CD4-positive, alpha-beta T cell treated with Interleukin-4 for 4 hours (primary cell): ENCODE measurements around the gene CPNE5.

ENCODE experiments used
- DNase-seq: peaks from one replicate; pipeline ENCODE4 v3.0.0-alpha.2; 2020

CPNE5 gene

DNA sequence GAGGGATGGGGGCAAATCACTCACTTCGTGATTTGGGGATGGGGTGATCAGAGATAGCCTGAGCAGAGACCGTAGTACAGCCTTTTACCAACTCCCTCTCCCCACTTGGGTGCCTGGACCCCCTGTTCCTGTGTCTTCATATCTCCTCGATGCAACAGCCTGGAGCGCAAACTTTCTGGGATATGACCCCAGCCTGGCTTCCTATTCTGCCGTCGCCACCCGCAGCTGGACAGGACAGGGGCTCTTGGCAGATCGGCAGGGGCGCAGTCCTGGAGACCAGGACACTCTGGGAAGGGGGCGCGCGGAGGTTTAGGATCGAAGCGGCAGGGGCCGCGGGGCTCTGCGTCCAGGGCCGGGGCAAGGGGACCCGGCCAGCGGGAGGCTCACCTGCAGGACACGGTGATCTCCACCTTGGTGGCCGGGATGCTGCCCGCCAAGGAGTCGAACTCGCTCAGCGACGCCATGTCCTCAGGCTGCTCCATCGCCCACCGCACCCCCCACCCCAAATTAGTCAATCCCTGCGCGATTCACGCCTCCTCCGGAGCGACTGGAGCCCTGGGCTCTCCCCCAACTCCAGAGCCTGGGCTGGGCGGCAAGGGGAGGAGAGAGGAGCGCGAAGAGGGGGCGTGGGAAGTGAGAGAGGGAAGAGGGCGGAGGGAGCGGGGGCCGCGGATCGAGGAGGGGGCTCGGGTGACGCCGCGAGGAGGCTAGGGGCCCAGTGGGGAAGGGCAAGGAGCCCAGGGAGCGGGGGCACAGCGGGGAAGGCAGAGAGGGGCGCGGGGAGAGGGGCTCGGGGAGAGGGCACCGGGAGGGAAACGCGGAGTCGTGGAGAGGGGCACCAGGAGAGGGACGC is at the start of gene CPNE5:
Gene CPNE5 (minus strand): TSS at position 549 of the 853 bp plus-strand sequence. CDS start 67 bp downstream, at position 482.
- DNase-seq: no peak

DNA sequence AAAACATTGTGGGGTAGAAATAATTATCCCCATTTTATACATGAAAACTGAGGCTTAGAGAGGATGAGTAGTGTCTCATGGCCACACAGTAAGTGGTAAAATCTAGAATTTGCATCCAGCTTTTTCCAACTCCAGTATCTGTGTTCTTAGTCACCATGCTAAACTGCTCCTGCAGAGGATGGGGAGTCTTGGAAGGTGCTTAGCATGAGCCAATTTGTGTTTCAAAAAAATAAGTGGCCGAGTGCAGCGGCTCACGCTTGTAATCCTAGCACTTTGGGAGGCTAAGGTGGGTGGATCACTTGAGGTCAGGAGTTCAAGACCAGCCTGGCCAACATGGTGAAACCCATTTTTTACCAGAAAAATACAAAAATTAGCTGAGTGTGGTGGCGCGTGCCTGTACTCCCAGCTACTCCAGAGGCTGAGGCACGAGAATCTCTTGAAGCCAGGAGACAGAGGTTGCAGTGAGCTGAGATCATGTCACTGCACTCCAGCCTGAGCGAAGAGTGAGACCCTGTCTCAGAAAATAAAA is 48.9 kb upstream of the CPNE5 start:
- DNase-seq: no peak

DNA sequence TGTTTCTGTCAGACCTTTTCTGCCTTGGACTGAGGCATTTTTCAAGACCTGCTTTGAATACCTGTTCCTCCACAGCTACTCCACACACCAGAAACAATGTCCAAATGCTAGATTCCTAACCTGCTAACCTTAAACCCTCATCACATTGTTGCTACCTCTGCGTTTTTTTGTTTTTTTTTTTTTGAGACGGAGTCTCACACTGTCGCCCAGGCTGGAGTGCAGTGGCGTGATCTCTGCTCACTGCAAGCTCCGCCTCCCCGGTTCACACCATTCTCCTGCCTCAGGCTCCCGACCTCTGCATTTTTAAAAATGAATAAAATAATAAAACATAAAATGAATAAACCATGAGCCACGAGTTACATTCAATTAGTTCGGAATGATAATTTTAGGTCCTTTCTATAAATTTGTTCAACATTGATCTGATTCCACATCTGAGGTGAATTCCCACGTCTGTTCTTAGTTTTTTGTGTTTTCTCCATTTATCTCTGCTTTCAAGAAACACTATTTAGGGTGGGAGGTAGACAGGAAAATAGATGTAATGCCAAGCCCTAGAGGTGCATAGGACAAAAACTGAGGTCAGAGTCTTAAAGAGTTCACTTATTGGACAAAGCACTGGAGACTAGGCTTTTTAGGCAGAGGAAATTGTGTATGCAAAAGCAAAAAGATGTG is 47.8 kb upstream of the CPNE5 start:
- DNase-seq: no peak

DNA sequence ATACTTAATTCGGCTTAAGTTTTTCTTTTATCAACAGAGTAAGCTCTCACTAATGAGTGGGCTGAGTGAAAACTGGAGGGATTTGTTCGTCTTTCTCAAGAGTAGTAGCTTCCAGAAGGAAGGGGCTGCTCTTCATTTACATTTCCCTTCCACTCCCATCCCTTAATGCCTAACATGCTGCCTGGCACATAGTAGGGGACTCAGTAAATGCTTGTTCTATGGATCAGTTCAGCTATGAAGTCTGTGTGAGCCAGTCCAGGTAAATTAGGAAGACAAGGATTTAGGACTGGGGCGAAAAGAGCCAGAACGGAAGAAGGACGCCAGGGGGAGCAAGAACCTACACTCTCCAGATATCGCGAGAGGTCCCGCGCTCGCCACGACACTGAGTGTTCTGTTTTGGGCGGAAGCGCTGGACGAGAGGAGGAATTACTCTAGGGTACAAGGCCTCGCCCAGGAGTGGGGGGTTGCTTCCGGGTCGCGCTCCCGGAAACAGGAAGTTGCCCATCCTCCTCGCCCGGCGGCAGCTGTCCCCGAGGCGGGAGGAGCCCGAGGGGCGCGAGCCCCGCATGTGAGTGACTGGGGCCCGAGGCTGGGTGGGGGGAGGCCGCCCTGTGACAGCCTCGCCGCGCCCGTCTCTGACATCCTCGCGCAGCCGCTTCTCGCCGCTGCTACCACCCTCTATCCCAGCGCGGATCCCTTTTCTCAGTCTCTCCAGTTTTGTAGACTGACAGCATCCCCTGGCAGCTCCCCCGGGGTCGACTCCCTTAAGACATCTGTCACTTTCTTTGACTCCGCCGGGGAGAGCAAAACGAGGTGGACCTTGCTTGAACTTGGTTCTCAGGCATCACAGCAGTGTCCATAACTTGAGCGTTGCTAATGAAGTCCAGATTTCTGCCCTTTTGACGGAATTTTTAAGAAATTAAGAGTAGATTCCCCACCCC is 46.5 kb upstream of the CPNE5 start, which contains the start of gene C6orf89:
Gene C6orf89 (plus strand): TSS at position 492 of the 941 bp plus-strand sequence. CDS start 13,493 bp downstream, outside the sequence.
- peak; percentile 98 for DNase-seq

DNA sequence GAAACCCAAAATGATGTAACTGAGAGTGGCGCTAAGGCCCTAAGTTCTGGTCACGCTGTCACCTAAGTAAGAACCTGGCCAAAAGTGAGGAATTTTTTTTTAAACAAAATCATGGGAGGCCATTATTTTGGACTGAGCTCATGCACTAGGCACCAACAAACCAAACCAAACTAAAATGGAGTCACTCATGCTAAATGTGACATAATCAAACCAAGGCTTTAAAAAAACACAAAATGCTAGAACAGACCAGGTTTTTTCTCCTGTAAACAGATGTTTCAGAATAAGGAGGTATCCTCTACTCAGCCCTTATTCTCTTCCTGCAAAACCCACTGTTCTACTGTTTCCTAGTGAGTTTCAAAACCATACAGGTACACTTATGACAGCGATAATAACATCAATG is 45.4 kb upstream of the CPNE5 start:
- DNase-seq: no peak

DNA sequence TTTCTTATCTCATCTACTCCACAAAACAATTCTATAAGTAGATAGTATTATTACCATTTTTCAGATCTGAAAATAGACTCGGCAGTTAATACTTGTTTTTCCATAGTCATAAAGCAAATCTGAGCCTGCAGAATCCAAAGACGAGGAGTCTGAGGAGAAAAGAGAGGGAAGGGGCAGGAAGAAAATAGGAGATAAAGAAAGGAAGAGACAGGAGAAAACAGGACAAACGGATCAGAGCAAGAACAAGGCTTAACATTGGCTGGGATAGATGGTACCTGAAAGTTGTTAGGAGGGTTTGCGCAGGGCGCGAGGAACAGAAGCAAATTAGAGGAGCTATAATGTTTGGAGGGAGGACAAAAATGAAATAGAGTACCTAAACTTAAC is 36.0 kb upstream of the CPNE5 start:
- no peak for DNase-seq

DNA sequence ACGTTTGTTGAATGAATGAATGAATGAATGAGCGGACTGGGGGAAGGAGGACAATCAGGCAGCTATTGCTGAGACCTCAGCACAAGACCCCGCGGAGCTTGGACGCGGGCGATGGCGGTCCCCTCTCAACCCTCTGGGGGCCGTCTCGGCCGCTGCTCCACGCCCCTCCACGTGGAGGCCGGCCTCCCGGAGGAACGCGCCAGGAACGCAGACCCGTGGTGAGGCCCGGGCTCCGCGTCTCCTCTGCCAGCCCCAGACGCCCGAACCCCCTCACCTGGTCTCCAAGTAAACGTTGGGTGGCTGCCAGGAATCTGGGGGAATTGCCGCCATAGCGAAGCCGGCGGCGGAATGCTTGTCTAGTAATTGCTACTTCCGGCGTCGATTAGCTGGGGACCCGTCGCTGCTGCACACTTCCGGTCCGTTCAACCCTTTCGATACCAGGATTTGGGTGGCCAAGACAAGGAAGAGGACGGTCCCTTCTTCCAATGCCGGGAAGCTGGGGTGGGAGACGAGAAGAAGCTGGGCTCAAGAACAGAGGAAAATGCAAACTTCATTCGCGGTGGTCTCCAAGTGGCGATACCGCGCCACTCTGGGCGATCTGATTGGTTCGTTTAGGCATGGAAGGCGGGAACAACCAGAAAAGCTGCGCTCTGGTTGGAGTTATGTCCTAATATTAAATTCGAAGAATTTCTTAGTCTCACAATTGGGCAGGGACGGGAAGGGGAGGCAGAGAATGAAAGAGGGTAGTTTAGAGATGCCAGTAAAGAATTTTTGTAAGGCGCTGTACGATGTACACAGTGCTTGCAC is 35.4 kb upstream of the CPNE5 start, which contains the start of gene PPIL1:
Gene PPIL1 (minus strand): TSS at position 361 of the 807 bp plus-strand sequence. CDS start 31 bp downstream, at position 330.
- peak; percentile 87 for DNase-seq

DNA sequence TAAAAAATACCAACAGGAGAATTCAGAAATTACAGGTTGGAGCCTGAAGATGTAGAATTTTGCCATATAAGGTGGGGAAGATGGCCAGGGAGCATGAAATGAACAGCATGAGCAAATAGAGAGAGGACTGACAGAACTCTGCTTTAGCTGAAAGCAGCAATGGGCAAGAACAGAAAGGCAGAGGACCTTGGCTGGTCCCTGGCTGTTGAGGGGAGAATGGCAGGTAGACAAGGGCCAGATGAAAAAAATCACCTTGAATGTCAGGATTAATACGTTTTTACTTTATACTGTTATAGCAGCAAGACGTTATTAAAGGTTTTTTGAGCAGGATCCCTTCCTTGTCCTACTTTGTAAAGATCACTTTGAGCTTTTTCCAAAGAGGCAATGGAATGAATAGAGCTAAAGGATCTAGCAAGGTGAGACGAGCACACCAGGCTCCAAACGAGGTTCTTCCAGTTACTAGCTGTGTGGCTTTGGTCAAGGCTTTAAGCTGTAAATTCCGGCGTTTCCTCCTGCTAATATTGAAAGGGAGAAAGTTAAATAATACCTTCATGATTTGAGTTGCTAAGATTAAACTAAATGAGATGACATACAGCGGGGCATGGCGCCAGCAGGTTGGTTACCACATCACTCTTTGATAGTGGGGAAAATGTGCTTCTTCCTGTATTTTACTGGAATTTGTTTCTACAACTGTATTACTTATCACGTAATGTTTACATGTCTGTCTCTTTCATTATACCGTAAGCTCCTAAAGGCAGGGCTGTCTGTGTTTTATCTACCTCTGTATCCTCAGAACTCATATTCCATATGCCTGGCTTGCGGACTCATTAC is 34.6 kb upstream of the CPNE5 start:
- no peak for DNase-seq

DNA sequence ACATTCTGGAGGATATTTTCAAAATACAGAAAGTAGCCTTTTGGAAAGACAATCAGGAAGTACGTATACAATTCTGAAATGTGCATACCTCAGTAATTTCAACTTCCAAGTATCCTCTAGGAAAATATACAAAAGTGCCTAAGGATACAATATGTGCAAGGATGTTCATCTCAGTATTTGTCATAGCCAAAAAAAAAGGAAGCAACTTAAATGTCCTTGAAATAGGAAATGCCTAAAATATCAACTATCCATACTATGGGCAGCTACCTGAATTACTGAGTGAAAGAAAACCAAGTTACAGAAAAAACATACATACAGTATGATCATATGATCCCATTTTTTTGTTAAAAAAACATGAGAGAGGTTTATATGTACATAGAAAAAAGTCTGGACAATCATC is 33.9 kb upstream of the CPNE5 start:
- DNase-seq: no peak

DNA sequence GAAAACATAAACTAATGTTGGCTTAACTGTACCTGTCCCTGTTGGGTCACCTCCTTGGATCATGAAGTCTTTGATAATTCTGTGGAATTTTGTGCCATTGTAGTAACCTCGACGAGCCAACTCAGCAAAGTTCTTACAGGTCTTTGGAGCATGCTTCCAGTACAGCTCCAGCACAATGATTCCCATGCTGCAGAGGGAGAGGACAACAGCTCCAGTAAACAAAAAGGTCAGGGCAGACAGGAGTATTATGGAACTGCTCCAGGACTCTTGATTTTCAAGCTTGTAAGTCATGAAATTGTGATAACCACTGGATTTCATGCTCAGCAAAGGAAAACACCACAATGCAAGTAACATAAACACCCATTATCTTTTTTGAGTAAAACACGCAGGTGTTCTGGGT is 32.4 kb upstream of the CPNE5 start:
- DNase-seq: no peak

DNA sequence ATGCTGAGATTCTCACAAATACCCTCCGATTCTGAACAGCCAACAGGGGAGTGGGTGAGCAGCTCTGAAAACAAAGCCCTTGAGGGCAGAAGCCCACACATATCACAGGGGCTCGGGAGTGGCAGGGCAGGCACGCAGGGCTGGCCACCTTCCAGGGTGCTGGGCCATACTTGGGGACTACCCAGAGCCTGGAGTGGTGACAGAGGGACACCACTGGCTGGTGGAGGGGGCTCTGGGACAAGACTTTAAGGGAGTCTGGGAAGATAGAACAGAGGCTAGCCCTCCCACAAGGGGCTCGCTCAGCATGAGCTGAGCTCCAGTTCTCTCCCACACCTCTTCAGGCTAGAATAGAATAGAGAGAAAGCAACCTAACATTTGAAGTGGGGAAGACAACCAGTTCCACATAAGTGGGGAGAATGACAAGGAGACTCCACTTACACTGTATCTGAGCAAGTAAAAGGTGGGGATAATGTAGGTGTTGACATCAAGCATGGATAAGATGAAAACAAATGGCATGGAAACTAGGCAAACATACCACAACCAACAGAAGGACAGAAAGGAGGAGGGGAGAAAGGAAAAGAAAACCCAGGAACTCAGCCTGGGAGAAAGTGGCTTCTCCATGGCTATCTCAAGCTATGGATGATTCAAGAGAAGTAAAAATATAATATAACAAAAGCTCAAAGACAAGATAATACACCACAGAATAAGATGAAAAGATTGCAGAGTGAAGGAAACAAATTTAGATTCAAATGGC is 28.4 kb upstream of the CPNE5 start:
- no peak for DNase-seq

DNA sequence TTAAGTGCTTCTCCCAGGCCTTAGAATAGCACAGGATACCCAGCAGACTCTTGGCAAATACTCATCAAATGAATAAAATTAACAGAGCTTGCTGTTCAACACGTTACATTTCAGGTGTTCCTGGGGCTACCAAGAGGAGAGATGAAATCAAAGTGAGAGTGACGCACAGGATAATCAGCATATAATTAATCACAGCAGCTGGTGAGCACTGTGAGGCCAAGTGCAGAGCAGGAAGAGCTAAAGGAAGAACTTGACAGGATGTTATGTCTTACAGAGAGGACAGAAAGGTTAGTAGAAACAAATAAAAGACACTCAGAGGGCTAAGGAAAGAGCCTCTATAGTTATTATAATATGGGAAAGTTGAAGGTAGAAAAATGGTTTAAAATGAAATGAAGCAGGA is 26.6 kb upstream of the CPNE5 start:
- DNase-seq: peak; percentile 20

DNA sequence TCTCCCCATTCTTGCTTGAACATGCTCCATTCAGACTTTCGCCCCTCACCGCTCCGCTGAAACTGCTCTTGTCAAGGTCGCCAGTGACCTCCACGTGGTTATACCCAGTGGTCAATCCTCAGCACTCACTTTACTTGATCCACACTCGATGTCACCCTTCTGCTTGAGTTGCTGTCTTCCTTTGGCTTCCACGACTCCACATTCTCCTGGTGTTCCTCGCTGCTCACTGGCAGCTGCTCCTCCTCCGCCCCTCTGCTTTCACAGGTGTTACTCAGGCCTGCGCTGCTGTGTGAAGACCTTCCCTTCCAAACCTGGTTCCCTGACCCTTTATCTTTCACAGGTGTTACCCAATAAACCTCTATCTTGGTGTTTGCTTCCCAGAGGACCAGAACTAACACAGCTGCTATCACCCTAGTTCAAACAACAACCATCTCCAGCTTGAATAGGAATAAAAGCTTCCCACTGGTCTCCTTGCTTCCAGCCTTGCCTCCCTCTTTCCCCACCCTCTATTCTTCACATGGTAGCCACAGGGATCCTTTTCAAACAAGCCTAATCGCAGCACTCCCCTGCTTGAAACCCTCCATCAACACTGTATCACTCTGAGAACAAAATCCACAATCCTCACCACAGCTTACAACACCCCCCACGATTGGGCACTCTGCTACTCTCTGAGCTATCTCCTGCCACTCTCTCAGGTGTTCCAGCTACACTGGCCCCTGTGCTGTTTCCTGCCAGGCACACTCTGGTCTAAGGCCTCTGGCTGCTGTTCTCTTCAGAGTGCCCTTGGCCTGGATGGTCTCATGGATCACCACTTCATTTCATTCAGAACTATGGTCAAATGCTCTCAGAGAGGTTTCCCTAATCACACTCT is 24.7 kb upstream of the CPNE5 start:
- no peak for DNase-seq

DNA sequence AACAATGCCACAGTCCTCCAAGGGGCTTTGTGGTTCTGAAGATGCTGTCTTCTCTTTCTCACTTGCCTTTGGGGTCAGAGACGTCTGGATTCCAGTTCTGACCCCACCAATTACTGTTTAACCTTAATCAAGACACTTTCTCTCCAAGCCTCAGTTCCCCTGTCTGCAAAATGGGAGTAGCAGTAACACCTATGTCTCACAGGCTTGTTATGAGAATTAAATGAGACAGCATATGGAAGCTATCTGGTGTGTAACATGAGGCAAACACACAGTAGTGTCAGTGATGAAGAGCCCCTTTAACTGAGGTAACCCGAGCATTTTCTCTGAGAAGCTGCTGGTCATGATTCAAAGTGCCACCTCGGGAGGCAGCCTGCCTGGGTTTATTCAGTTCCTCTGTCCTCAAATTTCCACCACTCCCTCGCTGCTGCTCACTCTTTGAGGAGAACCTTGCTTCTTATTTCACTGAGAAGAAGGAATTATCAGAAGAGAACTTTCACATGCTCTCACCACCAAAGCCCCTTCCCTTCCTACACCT is 23.7 kb upstream of the CPNE5 start:
- no peak for DNase-seq

DNA sequence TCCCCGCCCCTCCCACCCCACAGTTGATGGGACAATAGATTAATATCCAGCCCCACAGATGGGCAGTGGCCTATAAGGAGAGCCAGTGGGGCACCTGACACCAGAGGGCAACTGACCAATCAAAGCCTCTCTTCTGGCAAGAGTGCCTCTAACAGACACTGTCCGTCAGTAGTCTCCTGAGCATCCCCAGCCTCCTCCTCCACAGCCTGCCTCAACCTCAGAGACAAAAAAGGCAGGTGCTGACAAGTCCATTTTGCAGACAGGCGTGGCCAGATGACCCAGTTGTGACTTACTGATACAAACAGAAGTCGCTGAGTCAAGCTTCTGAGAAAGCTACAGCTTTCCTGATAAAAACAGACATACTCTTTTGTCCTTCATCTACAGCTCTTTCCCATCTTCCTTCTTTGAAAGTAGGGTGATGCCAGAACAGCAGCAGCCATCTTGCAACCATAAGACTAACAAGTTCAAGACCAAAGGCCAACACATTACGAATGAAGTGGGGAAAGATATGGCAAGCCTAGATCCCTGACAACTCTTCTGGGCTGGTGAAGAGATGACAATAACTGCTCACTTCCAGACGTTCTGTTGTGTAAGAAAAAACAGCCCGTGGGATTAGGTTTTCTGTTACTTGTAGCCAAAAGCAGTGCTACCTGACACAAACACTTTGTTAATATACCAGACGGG is 23.1 kb upstream of the CPNE5 start:
- DNase-seq: no peak

DNA sequence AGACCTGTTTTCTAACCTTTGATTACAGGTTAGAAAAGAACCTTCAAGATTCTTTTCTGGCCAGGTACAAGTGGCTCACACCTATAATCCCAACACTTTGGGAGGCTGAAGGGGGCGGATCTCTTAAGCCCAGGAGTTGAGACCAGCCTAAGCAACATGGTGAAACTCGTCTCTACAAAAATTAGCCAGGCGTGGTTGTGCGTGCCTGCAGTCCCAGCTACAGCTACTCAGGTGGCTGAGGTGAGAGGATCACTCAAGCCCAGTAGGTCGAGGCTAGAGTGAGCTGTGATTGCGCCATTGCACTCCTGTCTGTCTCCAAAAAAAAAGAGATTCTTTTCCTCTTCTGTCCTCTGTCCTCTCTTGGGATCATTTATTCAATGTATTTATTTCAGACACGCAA is 20.9 kb upstream of the CPNE5 start:
- no peak for DNase-seq

DNA sequence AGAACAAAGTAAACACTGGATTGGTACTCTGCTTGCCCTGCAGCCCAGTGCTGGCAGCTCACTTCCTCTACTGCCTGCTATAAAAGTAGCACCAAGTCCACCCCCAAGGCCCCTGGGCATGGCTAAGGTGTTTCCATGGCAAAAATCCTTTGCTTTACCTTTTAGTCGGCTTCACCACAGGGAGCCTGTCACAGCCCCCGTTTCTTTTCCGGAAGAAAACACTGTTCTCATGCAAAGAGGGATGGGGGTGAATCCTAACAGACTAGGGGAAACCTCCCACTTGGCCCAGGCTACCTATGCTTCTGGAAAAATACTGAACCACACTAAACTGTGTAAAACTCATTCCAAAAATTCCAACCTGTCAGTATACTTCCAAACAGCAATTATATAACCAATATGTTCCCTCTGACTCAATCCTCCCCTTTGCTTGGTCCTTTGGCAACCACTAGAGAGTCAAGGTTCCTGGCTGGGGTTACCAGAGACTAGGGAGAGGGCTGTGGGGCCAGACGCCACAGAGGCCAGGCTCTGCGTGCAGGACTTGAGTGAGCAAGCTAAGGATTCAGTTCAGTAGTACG is 19.2 kb upstream of the CPNE5 start:
- no peak for DNase-seq

DNA sequence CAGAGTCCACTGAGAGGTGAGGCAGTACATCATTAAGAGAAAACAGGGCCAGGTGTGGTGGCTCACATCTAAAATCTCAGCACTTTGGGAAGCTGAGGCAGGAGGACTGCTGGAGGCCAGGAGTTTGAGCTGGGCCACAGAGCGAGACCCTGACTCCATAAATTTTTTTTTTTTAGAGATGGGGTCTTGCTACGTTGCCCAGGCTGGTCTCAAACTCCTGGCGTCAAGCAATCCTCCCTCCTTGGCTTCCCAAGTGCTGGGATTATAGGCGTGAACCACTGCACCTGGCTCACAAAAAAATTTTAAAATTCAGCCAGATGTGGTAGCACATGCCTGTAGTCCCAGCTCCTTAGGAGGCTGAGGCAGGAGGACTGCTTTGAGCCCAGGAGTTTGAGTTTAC is 18.1 kb upstream of the CPNE5 start:
- DNase-seq: no peak
